Natural killer cell (primary cell): Measurements from ENCODE around the gene FCF1. TPM values are rescaled to one million over a fixed set of nuclear protein-coding genes. Genes with fewer than 3 reads are reported as not detected.

Source experiments
- ATAC-seq, 3 donors: fragments of 150-1000 bp in 2 of 3; fragments of 200-7000 bp in 1 of 3; cut with Tn5 transposase; 1 replicate in 1 of 3; 2 replicates in 2 of 3; pipeline ENCODE4 v1.10.0; 2021; ENCODE audit warnings: mild to moderate bottlenecking in 2 of 3, moderate library complexity in 2 of 3
- DNase-seq, 2 donors: peaks; one replicate each; pipeline versions ENCODE4 v3.0.0 to v3.0.0-alpha.2; 2013 to 2021; ENCODE audit warnings: mixed read lengths in 1 of 2
- H3K27ac ChIP-seq: one replicate; pipeline ENCODE4 v1.5.1; 2013; ENCODE audit warnings: mild to moderate bottlenecking, low read length
- H3K27me3 ChIP-seq: one replicate; pipeline ENCODE4 v1.6.1; 2013; ENCODE audit warnings: low read length; ENCODE audit not compliant: control insufficient read depth, insufficient read depth
- H3K36me3 ChIP-seq: one replicate; pipeline ENCODE4 v1.6.1; 2013; ENCODE audit warnings: low read length; ENCODE audit not compliant: control insufficient read depth, insufficient read depth
- H3K4me1 ChIP-seq: one replicate; pipeline ENCODE4 v1.6.1; 2013; ENCODE audit warnings: low read length; ENCODE audit not compliant: control insufficient read depth, insufficient read depth
- H3K4me3 ChIP-seq: one replicate; pipeline ENCODE4 v1.5.1; 2013; ENCODE audit warnings: low read length
- H3K9me3 ChIP-seq: one replicate; pipeline ENCODE4 v1.6.1; 2013; ENCODE audit warnings: low read length; ENCODE audit not compliant: control insufficient read depth, insufficient read depth
- H3K27ac Mint-ChIP-seq, 2 donors: one replicate each; pipeline ENCODE4 v1.8.0; 2022; ENCODE audit warnings: mild to moderate bottlenecking in 2 of 2, mixed read lengths in 2 of 2, moderate library complexity in 1 of 2
- H3K27me3 Mint-ChIP-seq, 2 donors: one replicate each; pipeline ENCODE4 v1.8.0; 2022; ENCODE audit warnings: low read depth in 2 of 2, mixed read lengths in 2 of 2
- H3K36me3 Mint-ChIP-seq: one replicate; pipeline ENCODE4 v1.8.0; 2022; ENCODE audit warnings: mixed read lengths
- H3K4me1 Mint-ChIP-seq, 2 donors: one replicate each; pipeline ENCODE4 v1.8.0; 2022; ENCODE audit warnings: mixed read lengths in 2 of 2
- H3K4me3 Mint-ChIP-seq: one replicate; pipeline ENCODE4 v1.8.0; 2022; ENCODE audit warnings: mild to moderate bottlenecking, moderate library complexity, mixed read lengths
- H3K9me3 Mint-ChIP-seq, 2 donors: one replicate each; pipeline ENCODE4 v1.8.0; 2022; ENCODE audit warnings: mixed read lengths in 2 of 2
- CTCF ChIP-seq: fragments of 200-600 bp; IDR thresholded peaks from one replicate; pipeline ENCODE4 v1.8.0; 2022; ENCODE audit warnings: antibody characterized with exemption
- WGBS: methylation state at CpG from one replicate; pipeline ENCODE4 v1.1.7; 2013; ENCODE audit warnings: missing lambda C conversion rate; ENCODE audit not compliant: insufficient coverage; 5-methylcytosine and 5-hydroxymethylcytosine counted together
- intact Hi-C: fragments of 100-400 bp; cut with micrococcal nuclease; formaldehyde crosslinking; loops from one replicate; pipeline ENCODE4 v1.14.2; 2022
- total RNA-seq, 4 donors: library from RNA; stranded (reverse); fragments of 120-200 nt in 1 of 4; gene quantifications; one replicate each; pipeline versions ENCODE4 v1.2.3 to v1.2.4, GENCODE V29; 2013 to 2022

Gene FCF1
- total RNA-seq, 3 donors from 2014 or later (not counting 1 experiment from before 2014, with no cell fraction given), result 37.1 to 49.6 (median 40.4) TPM

GRCh38 chr14:74683406-74683805 lies 29.5 kb upstream of the FCF1 start:
- no peak for ATAC-seq
- peaks cover 15% of the 10 kb centered on the region for H3K36me3 Mint-ChIP-seq
- no peaks in the 10 kb centered on the region for H3K9me3 Mint-ChIP-seq
- Histone ChIP-seq H3K36me3 (peaks cover 38% of the 10 kb centered on the region), H3K4me3 (no peak overlapping the region), H3K27me3 (no peaks in the 10 kb centered on the region), H3K4me1 (peaks cover 6% of the 10 kb centered on the region), H3K9me3 (no peaks in the 10 kb centered on the region), H3K27ac (no peak overlapping the region)
- H3K4me1 Mint-ChIP-seq, result peaks cover 25 to 26% of the 10 kb centered on the region in 2 donors
- intact Hi-C loops, result no loop called here
- no peak overlapping the region for H3K4me3 Mint-ChIP-seq
- no peaks in the 10 kb centered on the region for H3K27me3 Mint-ChIP-seq
- 37% methylated on average over 3 of the region's 3 CpGs for WGBS
- peak overlapping the region; percentile 8 to 57 for H3K27ac Mint-ChIP-seq
- no peak for DNase-seq
- no peak for TF ChIP-seq CTCF

GRCh38 chr14:74684434-74684833 lies 28.5 kb upstream of the FCF1 start:
- Mint-ChIP-seq H3K9me3 (no peaks in the 10 kb centered on the region), H3K4me3 (peak overlapping the region; percentile 11), H3K27ac (peak overlapping the region; percentile 8 to 57), H3K36me3 (peaks cover 21% of the 10 kb centered on the region), H3K27me3 (no peaks in the 10 kb centered on the region), H3K4me1 (peaks cover 26 to 29% of the 10 kb centered on the region in 2 donors)
- no peak overlapping the region for H3K4me3 ChIP-seq
- peaks cover 40% of the 10 kb centered on the region for H3K36me3 ChIP-seq
- H3K27me3 ChIP-seq, result no peaks in the 10 kb centered on the region
- TF ChIP-seq CTCF, result no peak
- peaks cover 6% of the 10 kb centered on the region for H3K4me1 ChIP-seq
- peak in 1 of 2 donors; percentile 23 for DNase-seq
- intact Hi-C loops, result no loop called here
- H3K27ac ChIP-seq, result no peak overlapping the region
- no peaks in the 10 kb centered on the region for H3K9me3 ChIP-seq
- 42% methylated on average over 12 of the region's 12 CpGs for WGBS
- ATAC-seq, result peak; percentile 50 to 70 (median 58)

GRCh38 chr14:74685056-74685455 lies 27.9 kb upstream of the FCF1 start:
- H3K4me3 Mint-ChIP-seq, result no peak overlapping the region
- H3K9me3 Mint-ChIP-seq, result no peaks in the 10 kb centered on the region
- H3K27me3 Mint-ChIP-seq, result no peaks in the 10 kb centered on the region
- Histone ChIP-seq H3K27me3 (no peaks in the 10 kb centered on the region), H3K4me3 (no peak overlapping the region), H3K36me3 (peaks cover 43% of the 10 kb centered on the region), H3K27ac (no peak overlapping the region), H3K9me3 (no peaks in the 10 kb centered on the region), H3K4me1 (peaks cover 6% of the 10 kb centered on the region)
- peak overlapping the region in 1 of 2 donors; percentile 8 for H3K27ac Mint-ChIP-seq
- peaks cover 22% of the 10 kb centered on the region for H3K36me3 Mint-ChIP-seq
- DNase-seq (no peak), ATAC-seq (no peak)
- no peak for TF ChIP-seq CTCF
- H3K4me1 Mint-ChIP-seq, result peaks cover 26 to 29% of the 10 kb centered on the region in 2 donors
- intact Hi-C loops, result no loop called here
- 81% methylated on average over 2 of the region's 2 CpGs for WGBS
